Measurements from ENCODE around the gene PTGFRN.

PTGFRN gene

DNA sequence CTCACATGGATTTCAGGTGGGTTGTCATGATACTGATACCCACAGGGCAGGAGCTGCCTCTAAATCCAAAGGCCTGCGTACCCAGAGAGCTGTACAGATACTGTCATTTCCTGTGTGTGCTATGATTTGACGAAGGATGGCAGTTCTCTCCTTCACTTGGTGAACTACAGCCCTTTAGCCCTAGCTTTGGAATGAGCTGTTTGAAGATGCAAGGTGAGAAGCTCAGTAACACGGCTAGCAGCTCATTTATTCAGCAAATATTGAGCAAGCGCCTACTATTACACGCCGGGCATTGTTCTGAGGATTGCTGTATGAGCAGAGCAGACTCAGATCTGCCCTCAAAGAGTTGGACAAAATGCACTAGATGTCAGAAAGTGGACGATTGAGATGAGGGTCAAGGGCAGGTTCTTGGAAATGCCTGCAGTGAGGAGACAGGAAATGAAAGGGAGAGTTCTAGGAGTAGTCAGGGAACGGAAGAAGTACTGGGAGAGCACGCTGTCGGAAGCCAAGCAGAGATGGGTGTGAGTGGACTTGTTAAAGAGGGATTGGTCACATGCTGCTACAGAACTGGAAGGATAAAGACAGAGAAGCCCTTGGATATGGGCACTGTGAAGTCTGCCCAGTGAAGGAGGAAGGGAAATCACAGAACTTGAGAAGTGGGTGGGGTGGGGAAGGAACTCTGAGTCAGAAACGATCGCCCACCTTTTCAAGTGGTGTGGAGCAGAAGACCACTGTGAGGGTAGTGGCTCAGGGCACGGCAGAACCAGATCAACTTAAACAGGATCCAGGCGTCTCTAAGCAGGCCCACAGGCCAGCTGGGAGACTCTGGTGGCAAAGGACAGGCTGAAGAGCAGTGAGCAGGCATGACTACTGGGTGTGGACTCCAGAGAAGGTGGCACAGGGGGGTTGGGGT lies 7.1 kb downstream of the PTGFRN start:
- Histone ChIP-seq H3K9me3 (ENCODE audit: insufficient read depth, low read depth, low read length) (no peaks in the 10 kb centered on the region), H3K4me1 (ENCODE audit: insufficient read depth, low read length) (no peaks in the 10 kb centered on the region; the same call in 1 of the 2 replicates), H3K4me3 (ENCODE audit: low read length) (no peak overlapping the region), H3K27ac (ENCODE audit: low read depth, low read length) (no peak overlapping the region), H3K9ac (ENCODE audit: low read depth, low read length) (no peak overlapping the region), H3K36me3 (ENCODE audit: insufficient read depth, low read length) (no peaks in the 10 kb centered on the region), H3K27me3 (ENCODE audit: insufficient read depth, low read length) (no peaks in the 10 kb centered on the region)
- 86% methylated on average over 14 of the region's 14 CpGs for WGBS

GRCh38 chr1:116918714-116919357 lies 9.1 kb downstream of the PTGFRN start:
- Histone ChIP-seq H3K36me3 (ENCODE audit: insufficient read depth, low read length) (no peaks in the 10 kb centered on the region), H3K9me3 (ENCODE audit: insufficient read depth, low read depth, low read length) (no peaks in the 10 kb centered on the region), H3K4me3 (ENCODE audit: low read length) (no peak overlapping the region), H3K9ac (ENCODE audit: low read depth, low read length) (no peak overlapping the region), H3K27ac (ENCODE audit: low read depth, low read length) (no peak overlapping the region), H3K4me1 (ENCODE audit: insufficient read depth, low read length) (no peaks in the 10 kb centered on the region; the same call in none of the 2 replicates), H3K27me3 (ENCODE audit: insufficient read depth, low read length) (no peaks in the 10 kb centered on the region)
- WGBS = 87% methylated on average over 5 of the region's 5 CpGs

GRCh38 chr1:116919802-116920201 lies 10.1 kb downstream of the PTGFRN start:
- no peak overlapping the region for H3K27ac ChIP-seq (ENCODE audit: low read depth, low read length)
- H3K4me3 ChIP-seq (ENCODE audit: low read length) = no peak overlapping the region
- H3K9me3 ChIP-seq (ENCODE audit: insufficient read depth, low read depth, low read length) = no peaks in the 10 kb centered on the region
- H3K27me3 ChIP-seq (ENCODE audit: insufficient read depth, low read length) = no peaks in the 10 kb centered on the region
- H3K36me3 ChIP-seq (ENCODE audit: insufficient read depth, low read length) = no peaks in the 10 kb centered on the region
- 93% methylated on average over 2 of the region's 2 CpGs for WGBS
- H3K4me1 ChIP-seq (ENCODE audit: insufficient read depth, low read length) = no peaks in the 10 kb centered on the region; the same call in none of the 2 replicates
- H3K9ac ChIP-seq (ENCODE audit: low read depth, low read length) = no peak overlapping the region

GRCh38 chr1:116920211-116920610 lies 10.5 kb downstream of the PTGFRN start:
- Histone ChIP-seq H3K9ac (ENCODE audit: low read depth, low read length) (no peak overlapping the region), H3K4me1 (ENCODE audit: insufficient read depth, low read length) (no peaks in the 10 kb centered on the region; the same call in none of the 2 replicates), H3K4me3 (ENCODE audit: low read length) (no peak overlapping the region), H3K9me3 (ENCODE audit: insufficient read depth, low read depth, low read length) (no peaks in the 10 kb centered on the region), H3K36me3 (ENCODE audit: insufficient read depth, low read length) (no peaks in the 10 kb centered on the region), H3K27me3 (ENCODE audit: insufficient read depth, low read length) (no peaks in the 10 kb centered on the region), H3K27ac (ENCODE audit: low read depth, low read length) (no peak overlapping the region)
- 83% methylated on average over 1 of the region's 1 CpG for WGBS

- WGBS = 95% methylated on average over 6 of the region's 6 CpGs
- Histone ChIP-seq H3K4me1 (ENCODE audit: insufficient read depth, low read length) (no peaks in the 10 kb centered on the region; the same call in 1 of the 2 replicates), H3K9me3 (ENCODE audit: insufficient read depth, low read depth, low read length) (no peaks in the 10 kb centered on the region), H3K4me3 (ENCODE audit: low read length) (no peak overlapping the region), H3K27me3 (ENCODE audit: insufficient read depth, low read length) (no peaks in the 10 kb centered on the region), H3K27ac (ENCODE audit: low read depth, low read length) (no peak overlapping the region), H3K9ac (ENCODE audit: low read depth, low read length) (no peak overlapping the region), H3K36me3 (ENCODE audit: insufficient read depth, low read length) (no peaks in the 10 kb centered on the region)
Observed at GRCh38 chr1:116921301-116921885, 11.7 kb downstream of the PTGFRN start.

DNA sequence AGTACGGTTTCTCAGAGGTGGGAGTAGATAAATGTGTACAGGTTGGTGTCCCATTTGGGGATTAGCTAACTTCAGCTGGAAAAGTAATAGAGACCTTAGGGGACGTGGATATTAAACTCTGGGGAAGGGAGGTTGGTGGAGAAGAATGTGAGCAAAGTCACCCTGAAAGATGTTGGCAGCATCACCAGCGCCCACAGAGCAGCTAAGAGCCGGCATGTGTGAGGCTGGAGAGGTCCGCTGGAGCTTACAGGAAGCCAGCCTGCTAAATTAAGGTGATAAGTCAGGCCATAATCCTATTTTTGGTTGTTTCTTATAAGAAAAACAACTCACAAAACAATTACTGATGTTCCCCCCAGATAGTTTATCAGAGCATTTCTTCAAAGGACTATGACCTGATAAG lies 12.2 kb downstream of the PTGFRN start:
- 87% methylated on average over 5 of the region's 5 CpGs for WGBS
- H3K4me3 ChIP-seq (ENCODE audit: low read length) = no peak overlapping the region
- H3K9ac ChIP-seq (ENCODE audit: low read depth, low read length) = no peak overlapping the region

DNA sequence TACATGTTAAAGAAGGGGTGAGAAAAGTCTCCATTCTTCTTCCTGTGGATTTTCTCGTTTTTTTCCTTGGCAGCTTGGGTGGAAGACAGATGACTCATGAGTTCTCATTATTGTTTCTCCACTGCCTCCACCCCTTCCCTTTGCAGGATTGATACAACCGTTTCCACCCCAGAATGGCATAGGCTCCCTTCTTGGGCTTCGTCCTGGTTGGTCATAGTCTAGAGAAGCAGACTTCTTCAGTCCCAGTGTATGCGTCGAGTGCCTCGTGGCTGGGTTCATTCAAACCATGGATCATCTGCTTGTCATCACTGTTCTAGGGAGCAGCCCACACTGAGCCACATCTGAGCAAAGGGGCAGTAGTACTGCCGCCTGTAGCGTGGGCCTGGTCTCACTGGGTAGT lies 13.7 kb downstream of the PTGFRN start:
- H3K4me1 ChIP-seq (ENCODE audit: insufficient read depth, low read length) = peaks cover 5% of the 10 kb centered on the region; the same call in 1 of the 2 replicates
- no peak overlapping the region for H3K4me3 ChIP-seq (ENCODE audit: low read length)
- no peaks in the 10 kb centered on the region for H3K36me3 ChIP-seq (ENCODE audit: insufficient read depth, low read length)
- no peak overlapping the region for H3K27ac ChIP-seq (ENCODE audit: low read depth, low read length)
- no peak overlapping the region for H3K9ac ChIP-seq (ENCODE audit: low read depth, low read length)
- H3K27me3 ChIP-seq (ENCODE audit: insufficient read depth, low read length) = no peaks in the 10 kb centered on the region
- 91% methylated on average over 8 of the region's 8 CpGs for WGBS
- no peaks in the 10 kb centered on the region for H3K9me3 ChIP-seq (ENCODE audit: insufficient read depth, low read depth, low read length)

More for the DNA sequence above, 12.2 kb downstream of the PTGFRN start:
- no peaks in the 10 kb centered on the region for H3K36me3 ChIP-seq (ENCODE audit: insufficient read depth, low read length)
- H3K27me3 ChIP-seq (ENCODE audit: insufficient read depth, low read length) = no peaks in the 10 kb centered on the region
- H3K4me1 ChIP-seq (ENCODE audit: insufficient read depth, low read length) = no peaks in the 10 kb centered on the region; the same call in 1 of the 2 replicates
- H3K9me3 ChIP-seq (ENCODE audit: insufficient read depth, low read depth, low read length) = no peaks in the 10 kb centered on the region
- H3K27ac ChIP-seq (ENCODE audit: low read depth, low read length) = no peak overlapping the region

GRCh38 chr1:116927049-116927798 lies 17.5 kb downstream of the PTGFRN start:
- no peak overlapping the region for H3K27ac ChIP-seq (ENCODE audit: low read depth, low read length)
- 95% methylated on average over 6 of the region's 6 CpGs for WGBS

DNA sequence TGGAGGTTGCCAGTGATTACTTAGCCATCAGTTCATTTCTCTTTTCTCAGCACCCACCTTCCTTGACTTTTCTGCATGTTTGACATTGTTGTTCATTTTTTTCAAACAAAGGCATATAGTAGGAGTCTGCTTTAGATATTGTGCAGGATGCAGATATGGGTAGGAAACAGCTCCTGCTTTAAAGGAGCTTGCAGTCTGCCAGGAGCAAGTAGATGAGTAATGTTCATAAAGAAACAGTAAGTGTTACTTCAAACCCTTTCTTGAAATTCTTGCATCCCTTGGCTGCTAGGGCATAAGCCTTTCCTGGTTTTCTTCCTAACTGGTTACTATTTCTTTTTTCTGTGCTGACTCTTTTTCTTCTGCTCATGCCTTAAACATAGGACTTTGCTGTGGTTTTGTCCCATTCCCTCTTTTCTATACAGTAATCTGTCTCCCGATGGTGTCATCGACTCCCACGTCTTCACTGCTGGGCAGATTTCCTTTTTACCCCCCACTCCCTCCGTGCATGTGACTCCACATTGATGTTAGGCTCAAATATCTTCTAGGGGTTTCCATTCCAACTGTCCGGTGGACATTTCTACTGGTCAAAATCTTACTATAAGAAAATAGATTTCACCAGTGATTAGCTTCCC lies 20.4 kb downstream of the PTGFRN start:
- H3K27me3 ChIP-seq (ENCODE audit: insufficient read depth, low read length) = no peaks in the 10 kb centered on the region
- H3K9ac ChIP-seq (ENCODE audit: low read depth, low read length) = no peak overlapping the region
- WGBS = 95% methylated on average over 5 of the region's 5 CpGs
- no peaks in the 10 kb centered on the region for H3K9me3 ChIP-seq (ENCODE audit: insufficient read depth, low read depth, low read length)
- H3K4me1 ChIP-seq (ENCODE audit: insufficient read depth, low read length) = 0 out of 2 replicates have a peak, but pooled peaks cover 14% of the 10 kb centered on the region
- no peak overlapping the region for H3K27ac ChIP-seq (ENCODE audit: low read depth, low read length)
- H3K4me3 ChIP-seq (ENCODE audit: low read length) = no peak overlapping the region
- no peaks in the 10 kb centered on the region for H3K36me3 ChIP-seq (ENCODE audit: insufficient read depth, low read length)

More at GRCh38 chr1:116927049-116927798, 17.5 kb downstream of the PTGFRN start:
- Histone ChIP-seq H3K9ac (ENCODE audit: low read depth, low read length) (no peak overlapping the region), H3K27me3 (ENCODE audit: insufficient read depth, low read length) (no peaks in the 10 kb centered on the region), H3K9me3 (ENCODE audit: insufficient read depth, low read depth, low read length) (no peaks in the 10 kb centered on the region), H3K36me3 (ENCODE audit: insufficient read depth, low read length) (no peaks in the 10 kb centered on the region), H3K4me1 (ENCODE audit: insufficient read depth, low read length) (peaks cover 13% of the 10 kb centered on the region; the same call in 1 of the 2 replicates), H3K4me3 (ENCODE audit: low read length) (no peak overlapping the region)

Data from HUES64 (cell line).